ENCODE measurements around the gene S100A2.

The S100A2 gene

DNA sequence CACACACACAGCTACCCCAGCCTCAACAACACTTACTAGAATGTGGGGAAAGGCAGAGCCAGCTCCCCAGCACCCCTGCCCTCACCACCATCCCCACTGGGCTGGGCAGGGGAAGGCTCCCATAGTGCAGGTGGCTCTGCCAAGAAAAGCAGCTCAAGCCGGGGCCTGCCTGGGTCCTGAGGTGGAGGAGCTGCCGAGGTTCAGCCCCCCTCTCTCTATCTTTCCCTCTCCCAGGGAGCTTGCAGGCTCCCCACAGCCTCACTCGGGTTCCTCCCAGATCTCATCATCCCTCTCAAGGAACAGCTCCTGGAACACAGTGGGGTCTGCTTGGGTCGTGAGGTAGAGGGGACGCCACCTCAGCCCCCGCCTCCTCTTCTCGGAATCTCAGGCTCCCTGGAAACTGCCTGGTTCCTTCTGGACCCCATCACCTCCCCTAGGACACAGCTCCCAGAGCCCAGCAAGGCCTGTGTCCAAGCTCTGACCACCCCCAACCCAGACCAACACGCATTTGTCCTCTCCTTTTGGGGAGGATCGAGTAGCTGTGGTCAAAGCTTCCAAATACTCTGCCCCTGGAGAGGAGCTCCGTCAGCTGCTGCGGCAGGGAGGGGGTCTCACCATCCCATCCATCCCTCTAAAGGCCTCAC is 46.6 kb upstream of the S100A2 start:
- Histone ChIP-seq H3K27me3 (replicated peaks; ENCODE audit: insufficient read depth, low read length) (no peaks in the 10 kb centered on the region), H3K4me3 (ENCODE audit: low read length) (no peak overlapping the region), H3K9me2 (replicated peaks; ENCODE audit: insufficient read depth, low read length) (no peaks in the 10 kb centered on the region), H4K20me1 (ENCODE audit: insufficient read depth, low read length) (no peaks in the 10 kb centered on the region), H3K9me3 (replicated peaks; ENCODE audit: insufficient read depth, low read length) (no peaks in the 10 kb centered on the region), H3K36me3 (replicated peaks; ENCODE audit: insufficient read depth, low read length) (no peaks in the 10 kb centered on the region), H3K4me2 (ENCODE audit: low read depth, low read length) (no peak overlapping the region), H2AFZ (ENCODE audit: low read length) (no peak overlapping the region), H3K79me2 (ENCODE audit: low read length) (no peaks in the 10 kb centered on the region), H3K4me1 (ENCODE audit: low read length) (no peaks in the 10 kb centered on the region), H3F3A (ENCODE audit: insufficient read depth, low read length) (no peaks in the 10 kb centered on the region), H3K9ac (ENCODE audit: low read length) (no peak overlapping the region), H3K27ac (ENCODE audit: low read length) (no peak overlapping the region)
- DNase-seq: no peak
- TF ChIP-seq EZH2 (optimal IDR thresholded peaks at IDR 0.05; ENCODE audit: low read depth, low read length) (no peak), EZH2phosphoT487 (IDR thresholded peaks at IDR 0.05; ENCODE audit: low read length) (no peak), CTCF (IDR thresholded peaks at IDR 0.05; ENCODE audit: low read length) (no peak)

DNA sequence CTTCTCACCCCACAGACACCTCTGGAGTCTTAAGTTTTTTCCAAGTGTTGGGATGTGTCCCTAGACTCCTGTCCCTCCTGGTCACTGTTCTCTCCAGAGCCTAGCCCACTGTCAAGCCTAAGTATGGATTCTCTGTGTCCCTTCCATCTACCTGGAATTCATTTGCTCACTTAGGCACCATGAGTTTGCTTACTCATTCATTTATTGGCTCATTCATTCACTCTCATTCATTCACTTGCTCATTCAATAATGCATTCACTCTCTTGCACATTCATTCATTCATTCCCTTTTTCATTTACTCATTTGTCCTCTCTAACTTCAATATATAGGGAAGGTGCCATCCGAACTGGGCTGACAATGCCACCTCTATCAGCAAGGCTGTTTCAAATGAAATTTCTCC is 45.7 kb upstream of the S100A2 start:
- no peaks in the 10 kb centered on the region for H3K79me2 ChIP-seq (ENCODE audit: low read length)
- H3F3A ChIP-seq (ENCODE audit: insufficient read depth, low read length): no peaks in the 10 kb centered on the region
- no peak overlapping the region for H3K9ac ChIP-seq (ENCODE audit: low read length)
- H3K4me3 ChIP-seq (ENCODE audit: low read length): no peak overlapping the region
- H3K27ac ChIP-seq (ENCODE audit: low read length): no peak overlapping the region
- no peak overlapping the region for H2AFZ ChIP-seq (ENCODE audit: low read length)
- H3K36me3 ChIP-seq (replicated peaks; ENCODE audit: insufficient read depth, low read length): no peaks in the 10 kb centered on the region
- no peaks in the 10 kb centered on the region for H3K27me3 ChIP-seq (replicated peaks; ENCODE audit: insufficient read depth, low read length)
- no peaks in the 10 kb centered on the region for H4K20me1 ChIP-seq (ENCODE audit: insufficient read depth, low read length)
- no peak for DNase-seq
- H3K4me2 ChIP-seq (ENCODE audit: low read depth, low read length): no peak overlapping the region
- no peaks in the 10 kb centered on the region for H3K9me2 ChIP-seq (replicated peaks; ENCODE audit: insufficient read depth, low read length)
- no peaks in the 10 kb centered on the region for H3K4me1 ChIP-seq (ENCODE audit: low read length)
- H3K9me3 ChIP-seq (replicated peaks; ENCODE audit: insufficient read depth, low read length): no peaks in the 10 kb centered on the region
- TF ChIP-seq EZH2phosphoT487 (IDR thresholded peaks at IDR 0.05; ENCODE audit: low read length) (no peak), EZH2 (optimal IDR thresholded peaks at IDR 0.05; ENCODE audit: low read depth, low read length) (no peak), CTCF (IDR thresholded peaks at IDR 0.05; ENCODE audit: low read length) (no peak)

GRCh38 chr1:153610811-153611301 is 45.2 kb upstream of the S100A2 start:
- H3K27ac ChIP-seq (ENCODE audit: low read length): no peak overlapping the region
- H4K20me1 ChIP-seq (ENCODE audit: insufficient read depth, low read length): no peaks in the 10 kb centered on the region
- no peak overlapping the region for H3K4me3 ChIP-seq (ENCODE audit: low read length)
- H3K9me3 ChIP-seq (replicated peaks; ENCODE audit: insufficient read depth, low read length): no peaks in the 10 kb centered on the region
- H3F3A ChIP-seq (ENCODE audit: insufficient read depth, low read length): no peaks in the 10 kb centered on the region
- H3K9ac ChIP-seq (ENCODE audit: low read length): no peak overlapping the region
- DNase-seq: no peak
- no peaks in the 10 kb centered on the region for H3K4me1 ChIP-seq (ENCODE audit: low read length)
- TF ChIP-seq CTCF (IDR thresholded peaks at IDR 0.05; ENCODE audit: low read length) (no peak), EZH2 (optimal IDR thresholded peaks at IDR 0.05; ENCODE audit: low read depth, low read length) (no peak), EZH2phosphoT487 (IDR thresholded peaks at IDR 0.05; ENCODE audit: low read length) (no peak)
- no peak overlapping the region for H2AFZ ChIP-seq (ENCODE audit: low read length)
- H3K27me3 ChIP-seq (replicated peaks; ENCODE audit: insufficient read depth, low read length): no peaks in the 10 kb centered on the region
- H3K36me3 ChIP-seq (replicated peaks; ENCODE audit: insufficient read depth, low read length): no peaks in the 10 kb centered on the region
- H3K9me2 ChIP-seq (replicated peaks; ENCODE audit: insufficient read depth, low read length): no peaks in the 10 kb centered on the region
- no peak overlapping the region for H3K4me2 ChIP-seq (ENCODE audit: low read depth, low read length)
- H3K79me2 ChIP-seq (ENCODE audit: low read length): no peaks in the 10 kb centered on the region

Measured in MM.1S (cell line).